G401 (cell line): ENCODE results near the gene ATP10A. TPM values are rescaled to one million over a fixed set of nuclear protein-coding genes. Genes with fewer than 3 reads are reported as not detected.
"Not testable (repeated sequence)": the region's sequence is repeated elsewhere in the genome, so short reads cannot be mapped to it uniquely, and the experiment has no call there.

ENCODE experiments used
- DNase-seq: peaks from one replicate; pipeline ENCODE4 v3.0.0-alpha.2; 2015; ENCODE audit warnings: low spot score
- in situ Hi-C: cut with HindIII; loops from 2 replicates; pipeline ENCODE4 v1.10.0; 2016; ENCODE audit warnings: low sequenced_read_pairs, mixed read lengths
- total RNA-seq: library from RNA; depleted of rRNA; stranded (reverse); fragments of >200 nt; shearing (Covaris generic); gene quantifications from 2 replicates; pipeline ENCODE4 v1.2.3, GENCODE V29; 2014

The ATP10A gene
- total RNA-seq, 1 experiment from 2014 or later = 14.1 TPM

GRCh38 chr15:25655207-25655948 is 207.7 kb downstream of the ATP10A start:
- in situ Hi-C loops = no loop called here
- DNase-seq = no peak

GRCh38 chr15:25653371-25653770 is 209.8 kb downstream of the ATP10A start:
- in situ Hi-C loops = no loop called here
- DNase-seq = no peak

GRCh38 chr15:25652704-25653103 is 210.4 kb downstream of the ATP10A start:
- in situ Hi-C loops = no loop called here
- DNase-seq = no peak

GRCh38 chr15:25649390-25649789 is 213.7 kb downstream of the ATP10A start:
- DNase-seq = no peak
- in situ Hi-C loops = no loop called here

- DNase-seq = no peak
- in situ Hi-C loops = no loop called here
Observed at GRCh38 chr15:25643120-25643519, 220.0 kb downstream of the ATP10A start.

- no peak for DNase-seq
- in situ Hi-C loops = no loop called here
Observed at GRCh38 chr15:25641762-25642161, 221.4 kb downstream of the ATP10A start.

GRCh38 chr15:25641361-25641760 is 221.8 kb downstream of the ATP10A start:
- in situ Hi-C loops = no loop called here
- no peak for DNase-seq

- in situ Hi-C loops, DNase-seq: not testable (repeated sequence)
Observed at GRCh38 chr15:25640959-25641358, 222.2 kb downstream of the ATP10A start.

- DNase-seq = no peak
Observed at GRCh38 chr15:25640381-25640780, 222.7 kb downstream of the ATP10A start.

GRCh38 chr15:25636486-25636885 is 226.6 kb downstream of the ATP10A start:
- in situ Hi-C loops, DNase-seq: not testable (repeated sequence)

More at GRCh38 chr15:25640381-25640780, 222.7 kb downstream of the ATP10A start:
- in situ Hi-C loops = no loop called here

- DNase-seq = no peak
- in situ Hi-C loops = no loop called here
Observed at GRCh38 chr15:25635191-25635590, 227.9 kb downstream of the ATP10A start.

- no peak for DNase-seq
- in situ Hi-C loops = no loop called here
Observed at GRCh38 chr15:25633862-25634261, 229.3 kb downstream of the ATP10A start.

- in situ Hi-C loops = no loop called here
- no peak for DNase-seq
Observed at GRCh38 chr15:25631971-25632370, 231.2 kb downstream of the ATP10A start.
